Stimulated activated CD8-positive, alpha-beta memory T cell treated with anti-CD3 and anti-CD28 coated beads, Interleukin-15, amount 100 ng/mL, for 48 hours (primary cell): ENCODE measurements around the gene PIK3CD.
A peak's percentile ranks its signal among the peaks of the same experiment; 100 is the strongest.

Experiments used
- DNase-seq, 2 donors: peaks; one replicate each; pipeline ENCODE4 v3.0.0-alpha.2; 2020; ENCODE audit warnings: low read depth in 2 of 2

PIK3CD gene

GRCh38 chr1:9717193-9718005 is 65.9 kb downstream of the PIK3CD start:
- DNase-seq, result peak; percentile 80 to 87

- no peak for DNase-seq
These were observed 66.6 kb downstream of the PIK3CD start for GRCh38 chr1:9718006-9718680.

- DNase-seq, result no peak
These were observed 68.6 kb downstream of the PIK3CD start for GRCh38 chr1:9719978-9720722.

GRCh38 chr1:9720785-9721605 is 69.5 kb downstream of the PIK3CD start:
- no peak for DNase-seq

GRCh38 chr1:9721606-9722377 is 70.3 kb downstream of the PIK3CD start:
- peak; percentile 62 to 64 for DNase-seq

GRCh38 chr1:9722378-9722749 is 70.8 kb downstream of the PIK3CD start:
- no peak for DNase-seq

GRCh38 chr1:9723068-9723805 is 71.7 kb downstream of the PIK3CD start:
- DNase-seq, result no peak

- no peak for DNase-seq
These were observed 72.4 kb downstream of the PIK3CD start for GRCh38 chr1:9723926-9724325.

GRCh38 chr1:9724706-9725476 is 73.4 kb downstream of the PIK3CD start:
- DNase-seq, result peak in 1 of 2 donors; percentile 54

- DNase-seq, result no peak
These were observed 74.9 kb downstream of the PIK3CD start for GRCh38 chr1:9726406-9726805.

GRCh38 chr1:9726905-9727595 is 75.5 kb downstream of the PIK3CD start:
- no peak for DNase-seq

GRCh38 chr1:9728451-9729295 is 77.1 kb downstream of the PIK3CD start:
- peak; percentile 61 to 78 for DNase-seq

- DNase-seq, result no peak
These were observed 78.0 kb downstream of the PIK3CD start for GRCh38 chr1:9729523-9729922.

- no peak for DNase-seq
These were observed 78.8 kb downstream of the PIK3CD start for GRCh38 chr1:9730096-9730901.

GRCh38 chr1:9731051-9731537 is 79.6 kb downstream of the PIK3CD start:
- no peak for DNase-seq

GRCh38 chr1:9731561-9731960 is 80.0 kb downstream of the PIK3CD start:
- DNase-seq, result no peak
